K562 (cell line): ENCODE results near the gene HBP1. TPM values are rescaled to one million over a fixed set of nuclear protein-coding genes. Genes with fewer than 3 reads are reported as not detected.
A peak's percentile ranks its signal among the peaks of the same experiment; 100 is the strongest.

Experiments used
- CBFA2T2 ChIP-seq: fragments of 450-650 bp; conservative IDR thresholded peaks from 2 replicates; pipeline ENCODE4 v1.6.1; 2017; ENCODE audit warnings: mild to moderate bottlenecking
- CREB1 ChIP-seq, 2 experiments: sonication (generic) in 1 of 2; formaldehyde crosslinking in 1 of 2; IDR thresholded peaks; 2 replicates each; pipeline versions ENCODE4 v1.6.1 to v1.8.0; 2012 to 2022; ENCODE audit warnings: inconsistent platforms in 1 of 2, mild to moderate bottlenecking in 1 of 2, missing genetic modification reagents in 1 of 2, moderate library complexity in 1 of 2
- DPF2 ChIP-seq: fragments of 450-650 bp; IDR thresholded peaks from 2 replicates; pipeline ENCODE4 v1.6.1; 2016
- HMG20A ChIP-seq: fragments of 450-650 bp; formaldehyde crosslinking; conservative IDR thresholded peaks from 2 replicates; pipeline ENCODE4 v1.4.0; 2020; ENCODE audit warnings: mild to moderate bottlenecking, mixed read lengths
- HNRNPH1 ChIP-seq: fragments of 200-400 bp; formaldehyde crosslinking; optimal IDR thresholded peaks from 2 replicates; pipeline ENCODE3; 2017; ENCODE audit warnings: low read depth, mild to moderate bottlenecking, low read length, moderate library complexity
- IRF2 ChIP-seq: sonication (generic); formaldehyde crosslinking; IDR thresholded peaks from 2 replicates; pipeline ENCODE4 v1.8.1; 2022; ENCODE audit warnings: mild to moderate bottlenecking, missing genetic modification reagents
- JUND ChIP-seq, 2 experiments: IDR thresholded peaks; 2 replicates in 1 of 2; 3 replicates in 1 of 2; pipeline ENCODE4 v1.6.1; 2011; ENCODE audit warnings: borderline replicate concordance in 2 of 2, low read depth in 2 of 2, low read length in 2 of 2, improper control_type of control experiment in 1 of 2, missing biosample characterization in 1 of 2, missing genetic modification characterization in 1 of 2, missing genetic modification reagents in 1 of 2
- KDM1A ChIP-seq, 2 experiments: fragments of 450-650 bp; IDR thresholded peaks; 2 replicates each; pipeline ENCODE4 v1.6.1; 2016; ENCODE audit warnings: mild to moderate bottlenecking in 2 of 2
- NCOA4 ChIP-seq: fragments of 450-650 bp; IDR thresholded peaks from 2 replicates; pipeline ENCODE4 v1.6.1; 2018; ENCODE audit warnings: mild to moderate bottlenecking; ENCODE audit not compliant: partially characterized antibody
- SAFB2 ChIP-seq: fragments of 200-400 bp; formaldehyde crosslinking; IDR thresholded peaks from 2 replicates; pipeline ENCODE4 v1.6.1; 2018; ENCODE audit warnings: borderline replicate concordance, low read length, low read depth, moderate library complexity; ENCODE audit not compliant: severe bottlenecking
- ZNF586 ChIP-seq: fragments of 450-650 bp; formaldehyde crosslinking; conservative IDR thresholded peaks from 2 replicates; pipeline ENCODE4 v1.4.0; 2020; ENCODE audit warnings: mild to moderate bottlenecking, moderate library complexity
- polyA plus RNA-seq, 8 experiments: library from polyadenylated mRNA; depleted of rRNA in 4 of 8; stranded (reverse) in 5 of 8; unstranded in 3 of 8; fragments of >200 nt; fragmentation: Nextera tagmentation in 2 of 8; fragmentation: Illumina TruSeq in 1 of 8; extraction: Ambion mirVana in 2 of 8; extraction: Trizol in 1 of 8; gene quantifications; 2 replicates each; pipeline versions ENCODE4 v1.2.1 to v1.2.3, GENCODE V29; 2011 to 2014; ENCODE audit warnings: inconsistent platforms in 1 of 8, missing spikeins in 1 of 8
- total RNA-seq, 7 experiments: library from RNA; depleted of rRNA in 6 of 7; stranded (reverse); fragments of >200 nt in 6 of 7; fragmentation: Illumina TruSeq in 2 of 7; extraction: Trizol in 2 of 7; gene quantifications; 2 replicates each; pipeline versions ENCODE4 v1.2.1 to v1.2.3, GENCODE V29; 2011 to 2021; ENCODE audit warnings: low replicate concordance in 1 of 7
- TF ChIP-seq, protein P1 (sequence below), 2 experiments: fragments of 450-650 bp in 1 of 2; IDR thresholded peaks; 2 replicates each; pipeline ENCODE4 v1.6.1; 2011 to 2017; ENCODE audit warnings: low read depth in 2 of 2, antibody characterized with exemption in 1 of 2, borderline replicate concordance in 1 of 2, low read length in 1 of 2, mild to moderate bottlenecking in 1 of 2, mixed read lengths in 1 of 2; ENCODE audit not compliant: control insufficient read depth in 1 of 2
- TF ChIP-seq, protein P2 (sequence below): fragments of 250-450 bp; sonication (Bioruptor Pico); IDR thresholded peaks from 2 replicates; pipeline ENCODE4 v1.5.0; 2021
- TF ChIP-seq, protein P3 (sequence below): fragments of 450-650 bp; IDR thresholded peaks from 2 replicates; pipeline ENCODE4 v1.6.1; 2018; ENCODE audit not compliant: partially characterized antibody
- TF ChIP-seq, protein P4 (sequence below): fragments of 250-450 bp; sonication (Bioruptor Pico); IDR thresholded peaks from 2 replicates; pipeline ENCODE4 v1.5.0; 2021

HBP1 gene
- total and polyA plus RNA-seq, 9 of the 15 experiments (the other 6 are each of a cell fraction or from before 2014, with no cell fraction given): 18.7 to 59.9 (median 27.0) TPM

DNA sequence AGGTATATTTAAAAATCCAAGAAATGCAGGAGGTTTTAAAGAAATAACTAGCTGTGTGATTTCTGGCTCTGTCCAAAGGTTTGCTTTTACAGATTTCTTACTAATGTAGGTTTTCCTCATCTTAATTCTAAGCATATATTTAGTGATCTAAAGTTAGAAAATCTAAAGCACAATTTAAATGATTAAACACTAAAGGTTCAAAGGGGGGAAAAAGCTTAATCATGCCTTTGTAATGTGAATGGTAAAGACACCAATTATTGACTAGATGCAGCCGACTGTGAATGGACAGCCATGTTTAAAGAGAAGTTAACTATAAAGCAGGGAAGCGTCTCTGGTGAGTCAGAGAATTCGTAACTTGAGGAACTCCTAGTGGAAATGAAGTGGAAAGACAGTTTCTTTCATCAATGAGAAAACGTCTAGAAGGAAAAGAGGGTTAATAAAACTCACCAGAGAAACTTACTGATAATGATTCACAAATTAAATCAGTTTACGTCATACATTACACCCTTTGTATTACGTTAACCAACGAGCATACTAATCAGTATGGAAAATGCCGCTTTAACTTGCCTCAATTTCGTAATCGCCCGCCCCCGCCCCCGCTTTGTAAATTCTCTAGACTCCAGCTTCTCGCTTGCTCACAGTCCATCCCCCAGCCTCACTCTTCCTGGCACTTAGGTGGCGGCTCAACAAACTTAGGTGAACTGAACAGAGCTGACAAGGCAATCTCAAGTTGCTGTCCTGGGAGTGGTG is 1.1 kb upstream of the HBP1 start (continued):
- peak; percentile 86 for TF ChIP-seq JUND (IDR thresholded peaks at IDR 0.05; ENCODE audit: borderline replicate concordance, low read depth, low read length)
- peak; percentile 85 for TF ChIP-seq JUND (tag; IDR thresholded peaks at IDR 0.05; ENCODE audit: borderline replicate concordance, low read depth, low read length)
- TF ChIP-seq, protein P1, sequence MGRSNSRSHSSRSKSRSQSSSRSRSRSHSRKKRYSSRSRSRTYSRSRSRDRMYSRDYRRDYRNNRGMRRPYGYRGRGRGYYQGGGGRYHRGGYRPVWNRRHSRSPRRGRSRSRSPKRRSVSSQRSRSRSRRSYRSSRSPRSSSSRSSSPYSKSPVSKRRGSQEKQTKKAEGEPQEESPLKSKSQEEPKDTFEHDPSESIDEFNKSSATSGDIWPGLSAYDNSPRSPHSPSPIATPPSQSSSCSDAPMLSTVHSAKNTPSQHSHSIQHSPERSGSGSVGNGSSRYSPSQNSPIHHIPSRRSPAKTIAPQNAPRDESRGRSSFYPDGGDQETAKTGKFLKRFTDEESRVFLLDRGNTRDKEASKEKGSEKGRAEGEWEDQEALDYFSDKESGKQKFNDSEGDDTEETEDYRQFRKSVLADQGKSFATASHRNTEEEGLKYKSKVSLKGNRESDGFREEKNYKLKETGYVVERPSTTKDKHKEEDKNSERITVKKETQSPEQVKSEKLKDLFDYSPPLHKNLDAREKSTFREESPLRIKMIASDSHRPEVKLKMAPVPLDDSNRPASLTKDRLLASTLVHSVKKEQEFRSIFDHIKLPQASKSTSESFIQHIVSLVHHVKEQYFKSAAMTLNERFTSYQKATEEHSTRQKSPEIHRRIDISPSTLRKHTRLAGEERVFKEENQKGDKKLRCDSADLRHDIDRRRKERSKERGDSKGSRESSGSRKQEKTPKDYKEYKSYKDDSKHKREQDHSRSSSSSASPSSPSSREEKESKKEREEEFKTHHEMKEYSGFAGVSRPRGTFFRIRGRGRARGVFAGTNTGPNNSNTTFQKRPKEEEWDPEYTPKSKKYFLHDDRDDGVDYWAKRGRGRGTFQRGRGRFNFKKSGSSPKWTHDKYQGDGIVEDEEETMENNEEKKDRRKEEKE (IDR thresholded peaks at IDR 0.05; ENCODE audit: borderline replicate concordance in 1 of 2, control insufficient read depth in 1 of 2, low read depth in 2 of 2, low read length in 1 of 2): no peak
- TF ChIP-seq NCOA4: no peak
- TF ChIP-seq HMG20A (CRISPR knock-in tag): no peak
- TF ChIP-seq, protein P2, sequence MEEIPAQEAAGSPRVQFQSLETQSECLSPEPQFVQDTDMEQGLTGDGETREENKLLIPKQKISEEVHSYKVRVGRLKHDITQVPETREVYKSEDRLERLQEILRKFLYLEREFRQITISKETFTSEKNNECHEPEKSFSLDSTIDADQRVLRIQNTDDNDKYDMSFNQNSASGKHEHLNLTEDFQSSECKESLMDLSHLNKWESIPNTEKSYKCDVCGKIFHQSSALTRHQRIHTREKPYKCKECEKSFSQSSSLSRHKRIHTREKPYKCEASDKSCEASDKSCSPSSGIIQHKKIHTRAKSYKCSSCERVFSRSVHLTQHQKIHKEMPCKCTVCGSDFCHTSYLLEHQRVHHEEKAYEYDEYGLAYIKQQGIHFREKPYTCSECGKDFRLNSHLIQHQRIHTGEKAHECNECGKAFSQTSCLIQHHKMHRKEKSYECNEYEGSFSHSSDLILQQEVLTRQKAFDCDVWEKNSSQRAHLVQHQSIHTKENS (CRISPR knock-in tag): no peak
- no peak for TF ChIP-seq IRF2 (CRISPR knock-in tag)
- TF ChIP-seq CBFA2T2: no peak
- peak; percentile 86 for TF ChIP-seq CREB1 (IDR thresholded peaks at IDR 0.05)
- TF ChIP-seq CREB1 (CRISPR knock-in tag; IDR thresholded peaks at IDR 0.05): no peak
- no peak for TF ChIP-seq SAFB2
- no peak for TF ChIP-seq ZNF586 (CRISPR knock-in tag)
- peak; percentile 89 for TF ChIP-seq KDM1A (IDR thresholded peaks at IDR 0.05)
- no peak for TF ChIP-seq HNRNPH1
- TF ChIP-seq, protein P3, sequence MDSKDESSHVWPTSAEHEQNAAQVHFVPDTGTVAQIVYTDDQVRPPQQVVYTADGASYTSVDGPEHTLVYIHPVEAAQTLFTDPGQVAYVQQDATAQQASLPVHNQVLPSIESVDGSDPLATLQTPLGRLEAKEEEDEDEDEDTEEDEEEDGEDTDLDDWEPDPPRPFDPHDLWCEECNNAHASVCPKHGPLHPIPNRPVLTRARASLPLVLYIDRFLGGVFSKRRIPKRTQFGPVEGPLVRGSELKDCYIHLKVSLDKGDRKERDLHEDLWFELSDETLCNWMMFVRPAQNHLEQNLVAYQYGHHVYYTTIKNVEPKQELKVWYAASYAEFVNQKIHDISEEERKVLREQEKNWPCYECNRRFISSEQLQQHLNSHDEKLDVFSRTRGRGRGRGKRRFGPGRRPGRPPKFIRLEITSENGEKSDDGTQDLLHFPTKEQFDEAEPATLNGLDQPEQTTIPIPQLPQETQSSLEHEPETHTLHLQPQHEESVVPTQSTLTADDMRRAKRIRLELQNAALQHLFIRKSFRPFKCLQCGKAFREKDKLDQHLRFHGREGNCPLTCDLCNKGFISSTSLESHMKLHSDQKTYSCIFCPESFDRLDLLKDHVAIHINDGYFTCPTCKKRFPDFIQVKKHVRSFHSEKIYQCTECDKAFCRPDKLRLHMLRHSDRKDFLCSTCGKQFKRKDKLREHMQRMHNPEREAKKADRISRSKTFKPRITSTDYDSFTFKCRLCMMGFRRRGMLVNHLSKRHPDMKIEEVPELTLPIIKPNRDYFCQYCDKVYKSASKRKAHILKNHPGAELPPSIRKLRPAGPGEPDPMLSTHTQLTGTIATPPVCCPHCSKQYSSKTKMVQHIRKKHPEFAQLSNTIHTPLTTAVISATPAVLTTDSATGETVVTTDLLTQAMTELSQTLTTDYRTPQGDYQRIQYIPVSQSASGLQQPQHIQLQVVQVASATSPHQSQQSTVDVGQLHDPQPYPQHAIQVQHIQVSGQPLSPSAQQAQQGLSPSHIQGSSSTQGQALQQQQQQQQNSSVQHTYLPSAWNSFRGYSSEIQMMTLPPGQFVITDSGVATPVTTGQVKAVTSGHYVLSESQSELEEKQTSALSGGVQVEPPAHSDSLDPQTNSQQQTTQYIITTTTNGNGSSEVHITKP: peak; percentile 52
- TF ChIP-seq DPF2: peak; percentile 88
- TF ChIP-seq, protein P4, sequence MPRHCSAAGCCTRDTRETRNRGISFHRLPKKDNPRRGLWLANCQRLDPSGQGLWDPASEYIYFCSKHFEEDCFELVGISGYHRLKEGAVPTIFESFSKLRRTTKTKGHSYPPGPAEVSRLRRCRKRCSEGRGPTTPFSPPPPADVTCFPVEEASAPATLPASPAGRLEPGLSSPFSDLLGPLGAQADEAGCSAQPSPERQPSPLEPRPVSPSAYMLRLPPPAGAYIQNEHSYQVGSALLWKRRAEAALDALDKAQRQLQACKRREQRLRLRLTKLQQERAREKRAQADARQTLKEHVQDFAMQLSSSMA (CRISPR knock-in tag): 0 out of 2 replicates have a peak, but pooled peaks have one; percentile 64
